Prostate gland (tissue), 2 donors: ENCODE measurements around the gene TSPOAP1. TPM values are rescaled to one million over a fixed set of nuclear protein-coding genes. Genes with fewer than 3 reads are reported as not detected.

Experiments
- DNase-seq: peaks from one replicate; pipeline ENCODE4 v3.0.0-alpha.2; 2019; ENCODE audit warnings: low spot score
- H3K27ac ChIP-seq, 2 donors: fragments of 200-600 bp; sonication (generic); 2 replicates each; pipeline ENCODE4 v1.5.1; 2017 to 2019
- H3K27me3 ChIP-seq: fragments of 200-600 bp; sonication (generic); replicated peaks from 2 replicates; pipeline ENCODE4 v1.5.1; 2019; ENCODE audit not compliant: insufficient read depth
- H3K36me3 ChIP-seq, 2 donors: fragments of 200-600 bp; sonication (generic); 1 replicate in 1 of 2; 2 replicates in 1 of 2; pipeline versions ENCODE4 v1.5.1 to v1.8.1; 2017 to 2019
- H3K4me1 ChIP-seq: fragments of 200-600 bp; sonication (generic); replicated peaks from 2 replicates; pipeline ENCODE4 v1.5.1; 2019
- H3K4me3 ChIP-seq, 2 donors: fragments of 200-600 bp; sonication (generic); 2 replicates each; pipeline ENCODE4 v1.5.1; 2017 to 2019
- H3K9me3 ChIP-seq: fragments of 200-600 bp; sonication (generic); 2 replicates; pipeline ENCODE4 v1.5.1; 2017
- POLR2A ChIP-seq: fragments of 450-650 bp; IDR thresholded peaks from one replicate; pipeline ENCODE4 v1.6.1; 2016; ENCODE audit warnings: antibody characterized with exemption, mild to moderate bottlenecking
- POLR2AphosphoS5 ChIP-seq: sonication (generic); formaldehyde crosslinking; IDR thresholded peaks from one replicate; pipeline ENCODE4 v1.6.1; 2017; ENCODE audit warnings: antibody characterized with exemption
- WGBS: methylation state at CpG from one replicate; pipeline ENCODE4 v1.1.5; 2018; 5-methylcytosine and 5-hydroxymethylcytosine counted together
- intact Hi-C: fragments of 100-400 bp; cut with DNase I; formaldehyde crosslinking; loops from one replicate; pipeline ENCODE4 v1.14.2; 2022
- total RNA-seq, 2 donors: library from RNA; depleted of rRNA; stranded (reverse); fragments of >200 nt; gene quantifications; one replicate each; pipeline ENCODE4 v1.1.0, GENCODE V29; 2016
- TF ChIP-seq, protein P1 (sequence below), 4 experiments: fragments of 200-600 bp in 2 of 4; fragments of 450-650 bp in 2 of 4; sonication (generic) in 2 of 4; IDR thresholded peaks; 1 replicate in 3 of 4; 2 replicates in 1 of 4; pipeline ENCODE4 v1.5.1; 2016 to 2019; ENCODE audit warnings: antibody characterized with exemption in 4 of 4, mild to moderate bottlenecking in 2 of 4, moderate library complexity in 2 of 4

The TSPOAP1 gene
- total RNA-seq, 2 donors from 2014 or later = 22.7 to 26.5 TPM

GRCh38 chr17:58289869-58290268 lies 38.7 kb downstream of the TSPOAP1 start:
- H3K36me3 ChIP-seq = no peaks in the 10 kb centered on the region
- no peaks in the 10 kb centered on the region for H3K9me3 ChIP-seq
- H3K4me1 ChIP-seq = no peaks in the 10 kb centered on the region
- TF ChIP-seq POLR2A = no peak
- TF ChIP-seq POLR2AphosphoS5 = no peak
- intact Hi-C loops = no loop called here
- no peak overlapping the region for H3K4me3 ChIP-seq
- H3K27ac ChIP-seq = no peak overlapping the region
- WGBS = 21% methylated on average over 2 of the region's 2 CpGs
- no peaks in the 10 kb centered on the region for H3K27me3 ChIP-seq
- DNase-seq = no peak

GRCh38 chr17:58285422-58285810 lies 43.2 kb downstream of the TSPOAP1 start:
- Histone ChIP-seq H3K4me3 (no peak overlapping the region), H3K4me1 (no peaks in the 10 kb centered on the region), H3K27ac (no peak overlapping the region), H3K9me3 (no peaks in the 10 kb centered on the region), H3K27me3 (no peaks in the 10 kb centered on the region), H3K36me3 (no peaks in the 10 kb centered on the region)
- 95% methylated on average over 3 of the region's 3 CpGs for WGBS
- DNase-seq = no peak
- TF ChIP-seq POLR2A = no peak
- no peak for TF ChIP-seq POLR2AphosphoS5
- TF ChIP-seq, protein P1, sequence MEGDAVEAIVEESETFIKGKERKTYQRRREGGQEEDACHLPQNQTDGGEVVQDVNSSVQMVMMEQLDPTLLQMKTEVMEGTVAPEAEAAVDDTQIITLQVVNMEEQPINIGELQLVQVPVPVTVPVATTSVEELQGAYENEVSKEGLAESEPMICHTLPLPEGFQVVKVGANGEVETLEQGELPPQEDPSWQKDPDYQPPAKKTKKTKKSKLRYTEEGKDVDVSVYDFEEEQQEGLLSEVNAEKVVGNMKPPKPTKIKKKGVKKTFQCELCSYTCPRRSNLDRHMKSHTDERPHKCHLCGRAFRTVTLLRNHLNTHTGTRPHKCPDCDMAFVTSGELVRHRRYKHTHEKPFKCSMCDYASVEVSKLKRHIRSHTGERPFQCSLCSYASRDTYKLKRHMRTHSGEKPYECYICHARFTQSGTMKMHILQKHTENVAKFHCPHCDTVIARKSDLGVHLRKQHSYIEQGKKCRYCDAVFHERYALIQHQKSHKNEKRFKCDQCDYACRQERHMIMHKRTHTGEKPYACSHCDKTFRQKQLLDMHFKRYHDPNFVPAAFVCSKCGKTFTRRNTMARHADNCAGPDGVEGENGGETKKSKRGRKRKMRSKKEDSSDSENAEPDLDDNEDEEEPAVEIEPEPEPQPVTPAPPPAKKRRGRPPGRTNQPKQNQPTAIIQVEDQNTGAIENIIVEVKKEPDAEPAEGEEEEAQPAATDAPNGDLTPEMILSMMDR (IDR thresholded peaks at IDR 0.05) = no peak
- intact Hi-C loops = no loop called here

DNA sequence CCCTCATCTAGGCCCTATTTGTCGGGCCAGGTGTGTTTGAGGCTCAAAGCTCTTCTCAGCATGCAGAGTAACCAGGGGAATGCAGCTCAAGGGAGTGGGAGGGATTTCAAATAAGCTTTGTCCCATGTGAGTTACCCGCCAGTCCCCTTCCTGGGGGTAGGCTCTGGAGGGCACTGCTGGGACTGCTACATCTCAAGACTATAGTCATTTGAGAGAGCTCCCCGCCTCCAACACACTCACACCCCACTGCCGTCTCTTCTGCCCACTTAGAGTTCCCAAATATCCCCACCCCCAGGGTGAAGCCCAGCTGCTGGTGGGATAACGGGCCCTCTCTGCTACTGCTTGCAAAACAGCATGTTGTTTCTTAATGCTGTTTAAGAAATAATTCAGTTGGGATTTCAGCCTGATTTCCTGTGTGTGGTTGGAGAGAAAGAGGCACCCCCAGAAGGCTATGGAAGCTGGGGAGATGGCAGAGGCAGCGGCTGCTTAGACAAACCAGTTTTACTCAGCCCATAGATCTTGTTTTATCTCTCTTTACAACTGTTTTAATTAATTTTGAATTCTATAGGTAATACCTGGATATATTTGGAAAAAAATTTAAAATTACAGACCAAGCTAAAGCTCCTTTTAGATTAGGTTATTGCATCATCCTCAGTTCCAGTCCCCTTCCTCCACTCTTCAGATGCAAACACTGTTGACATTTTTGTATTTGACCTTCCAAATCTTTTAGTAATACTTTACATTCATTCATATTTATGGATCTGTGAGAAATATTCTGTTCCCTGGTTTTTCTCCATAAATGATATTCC lies 43.8 kb downstream of the TSPOAP1 start:
- no peaks in the 10 kb centered on the region for H3K27me3 ChIP-seq
- DNase-seq = no peak
- whole genome bisulfite sequencing = 61% methylated on average over 6 of the region's 6 CpGs
- H3K27ac ChIP-seq = no peak overlapping the region
- intact Hi-C loops = no loop called here
- no peaks in the 10 kb centered on the region for H3K9me3 ChIP-seq
- no peak overlapping the region for H3K4me3 ChIP-seq
- no peaks in the 10 kb centered on the region for H3K4me1 ChIP-seq
- TF ChIP-seq POLR2AphosphoS5 (no peak), POLR2A (no peak)
- TF ChIP-seq, protein P1 (IDR thresholded peaks at IDR 0.05) = no peak
- no peaks in the 10 kb centered on the region for H3K36me3 ChIP-seq

- H3K4me3 ChIP-seq = no peak overlapping the region
- no peaks in the 10 kb centered on the region for H3K4me1 ChIP-seq
- no peaks in the 10 kb centered on the region for H3K36me3 ChIP-seq
- no peak overlapping the region for H3K27ac ChIP-seq
- no peaks in the 10 kb centered on the region for H3K27me3 ChIP-seq
- TF ChIP-seq, protein P1 (IDR thresholded peaks at IDR 0.05) = no peak
- TF ChIP-seq POLR2A (no peak), POLR2AphosphoS5 (no peak)
- intact Hi-C loops = no loop called here
- no peaks in the 10 kb centered on the region for H3K9me3 ChIP-seq
- no peak for DNase-seq
- 64% methylated on average over 12 of the region's 12 CpGs for WGBS
Observed at GRCh38 chr17:58283674-58284612, 44.7 kb downstream of the TSPOAP1 start.

- H3K9me3 ChIP-seq = no peaks in the 10 kb centered on the region
- no peaks in the 10 kb centered on the region for H3K4me1 ChIP-seq
- intact Hi-C loops = no loop called here
- no peaks in the 10 kb centered on the region for H3K27me3 ChIP-seq
- no peak for DNase-seq
- H3K4me3 ChIP-seq = no peak overlapping the region
- H3K36me3 ChIP-seq = no peaks in the 10 kb centered on the region
- no peak overlapping the region for H3K27ac ChIP-seq
- WGBS = 88% methylated on average over 6 of the region's 6 CpGs
- TF ChIP-seq POLR2AphosphoS5 (no peak), POLR2A (no peak)
- TF ChIP-seq, protein P1 (IDR thresholded peaks at IDR 0.05) = no peak
Observed at GRCh38 chr17:58282442-58282841, 46.2 kb downstream of the TSPOAP1 start.
